ENCODE data around the gene PTPRT. TPM values are rescaled to one million over a fixed set of nuclear protein-coding genes. Genes with fewer than 3 reads are reported as not detected.

PTPRT gene
- total and polyA plus RNA-seq, 2 of the 13 experiments (the other 11 are each of a cell fraction or from before 2014, with no cell fraction given): under 0.01 to 0.09 TPM

DNA sequence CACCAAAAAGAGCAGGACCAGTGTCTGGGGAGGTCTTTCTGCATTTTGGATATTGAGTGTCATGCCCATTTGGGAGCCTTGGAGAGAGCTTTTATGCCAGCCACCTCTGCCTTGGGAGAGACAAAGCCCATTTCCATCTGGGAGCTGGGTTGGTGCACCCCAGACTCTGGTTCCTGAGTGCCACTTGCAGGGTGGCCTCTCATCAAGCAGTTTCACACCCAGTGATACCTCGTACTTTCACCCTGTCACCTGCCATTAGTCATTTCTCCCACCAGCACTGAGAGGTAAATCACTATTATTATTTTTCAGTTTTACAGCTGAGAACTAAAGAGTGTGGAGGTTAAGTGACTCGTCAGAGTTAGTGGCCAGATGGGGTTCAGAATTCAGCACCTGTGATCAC is 94.7 kb downstream of the PTPRT start:
- FAIRE-seq (no peak), DNase-seq (ENCODE audit: low spot score) (no peak), ATAC-seq (no peak)
- no peak overlapping the region for H3K4me2 ChIP-seq (ENCODE audit: low read depth, low read length)
- peaks cover 0 to 2% of the 10 kb centered on the region in 2 experiments; a peak in 2 of 5 replicates for H3K27me3 ChIP-seq (ENCODE audit: control insufficient read depth in 1 of 2, insufficient read depth in 2 of 2, low read length in 2 of 2)
- BruUV-seq (replicated peaks): no TSS peak
- H3K27ac ChIP-seq (ENCODE audit: extremely low read length, insufficient read depth, low read length): no peak overlapping the region
- in situ Hi-C loops (cut with HindIII; ENCODE audit: extremely low pct_ligation_motif_present, low pct_unique_long_range_greater_than_20kb): no loop called here
- intact Hi-C loops (cut with micrococcal nuclease; ENCODE audit: unreplicated experiment): no loop called here
- no peaks in the 10 kb centered on the region for H3K4me1 ChIP-seq (ENCODE audit: insufficient read depth, low read length)
- H2AFZ ChIP-seq (ENCODE audit: low read length): no peak overlapping the region
- no peaks in the 10 kb centered on the region for H3K79me2 ChIP-seq (ENCODE audit: insufficient read depth, low read length)
- H3K9me3 ChIP-seq (ENCODE audit: low read length): no peaks in the 10 kb centered on the region
- POLR2A ChIA-PET: no interaction called here
- H3K9ac ChIP-seq (ENCODE audit: insufficient read depth, low read depth, low read length): no peak overlapping the region
- no peak overlapping the region for H3K4me3 ChIP-seq (replicated peaks in 1 of 3; ENCODE audit: insufficient read depth in 1 of 3, low read depth in 2 of 3, low read length in 3 of 3)
- WGBS (ENCODE audit: low lambda C conversion rate): 0% methylated on average over 2 of the region's 2 CpGs
- H4K20me1 ChIP-seq (ENCODE audit: insufficient read depth, low read length): no peaks in the 10 kb centered on the region
- CTCF ChIA-PET (ENCODE audit: low intra/inter-chr PET ratio, low total read pairs): no interaction called here
- no peaks in the 10 kb centered on the region for H3K36me3 ChIP-seq (replicated peaks in 1 of 2; ENCODE audit: control insufficient read depth in 1 of 2, insufficient read depth in 2 of 2, low read length in 2 of 2)
- TF ChIP-seq ZNF318 (CRISPR knock-in tag; IDR thresholded peaks at IDR 0.05) (no peak), ZNF3 (CRISPR knock-in tag; IDR thresholded peaks at IDR 0.05) (no peak), YEATS4 (CRISPR knock-in tag; IDR thresholded peaks at IDR 0.05; ENCODE audit: borderline replicate concordance) (no peak), ZNF556 (CRISPR knock-in tag; IDR thresholded peaks at IDR 0.05; ENCODE audit: borderline replicate concordance) (no peak), ZNF644 (CRISPR knock-in tag; IDR thresholded peaks at IDR 0.05; ENCODE audit: low read depth) (no peak), TOPORS (CRISPR knock-in tag; IDR thresholded peaks at IDR 0.05) (no peak), GPBP1L1 (CRISPR knock-in tag; IDR thresholded peaks at IDR 0.05) (no peak), RORA (CRISPR knock-in tag; IDR thresholded peaks at IDR 0.05) (no peak), CCDC6 (CRISPR knock-in tag; IDR thresholded peaks at IDR 0.05) (no peak)
- TF ChIP-seq, protein P1, sequence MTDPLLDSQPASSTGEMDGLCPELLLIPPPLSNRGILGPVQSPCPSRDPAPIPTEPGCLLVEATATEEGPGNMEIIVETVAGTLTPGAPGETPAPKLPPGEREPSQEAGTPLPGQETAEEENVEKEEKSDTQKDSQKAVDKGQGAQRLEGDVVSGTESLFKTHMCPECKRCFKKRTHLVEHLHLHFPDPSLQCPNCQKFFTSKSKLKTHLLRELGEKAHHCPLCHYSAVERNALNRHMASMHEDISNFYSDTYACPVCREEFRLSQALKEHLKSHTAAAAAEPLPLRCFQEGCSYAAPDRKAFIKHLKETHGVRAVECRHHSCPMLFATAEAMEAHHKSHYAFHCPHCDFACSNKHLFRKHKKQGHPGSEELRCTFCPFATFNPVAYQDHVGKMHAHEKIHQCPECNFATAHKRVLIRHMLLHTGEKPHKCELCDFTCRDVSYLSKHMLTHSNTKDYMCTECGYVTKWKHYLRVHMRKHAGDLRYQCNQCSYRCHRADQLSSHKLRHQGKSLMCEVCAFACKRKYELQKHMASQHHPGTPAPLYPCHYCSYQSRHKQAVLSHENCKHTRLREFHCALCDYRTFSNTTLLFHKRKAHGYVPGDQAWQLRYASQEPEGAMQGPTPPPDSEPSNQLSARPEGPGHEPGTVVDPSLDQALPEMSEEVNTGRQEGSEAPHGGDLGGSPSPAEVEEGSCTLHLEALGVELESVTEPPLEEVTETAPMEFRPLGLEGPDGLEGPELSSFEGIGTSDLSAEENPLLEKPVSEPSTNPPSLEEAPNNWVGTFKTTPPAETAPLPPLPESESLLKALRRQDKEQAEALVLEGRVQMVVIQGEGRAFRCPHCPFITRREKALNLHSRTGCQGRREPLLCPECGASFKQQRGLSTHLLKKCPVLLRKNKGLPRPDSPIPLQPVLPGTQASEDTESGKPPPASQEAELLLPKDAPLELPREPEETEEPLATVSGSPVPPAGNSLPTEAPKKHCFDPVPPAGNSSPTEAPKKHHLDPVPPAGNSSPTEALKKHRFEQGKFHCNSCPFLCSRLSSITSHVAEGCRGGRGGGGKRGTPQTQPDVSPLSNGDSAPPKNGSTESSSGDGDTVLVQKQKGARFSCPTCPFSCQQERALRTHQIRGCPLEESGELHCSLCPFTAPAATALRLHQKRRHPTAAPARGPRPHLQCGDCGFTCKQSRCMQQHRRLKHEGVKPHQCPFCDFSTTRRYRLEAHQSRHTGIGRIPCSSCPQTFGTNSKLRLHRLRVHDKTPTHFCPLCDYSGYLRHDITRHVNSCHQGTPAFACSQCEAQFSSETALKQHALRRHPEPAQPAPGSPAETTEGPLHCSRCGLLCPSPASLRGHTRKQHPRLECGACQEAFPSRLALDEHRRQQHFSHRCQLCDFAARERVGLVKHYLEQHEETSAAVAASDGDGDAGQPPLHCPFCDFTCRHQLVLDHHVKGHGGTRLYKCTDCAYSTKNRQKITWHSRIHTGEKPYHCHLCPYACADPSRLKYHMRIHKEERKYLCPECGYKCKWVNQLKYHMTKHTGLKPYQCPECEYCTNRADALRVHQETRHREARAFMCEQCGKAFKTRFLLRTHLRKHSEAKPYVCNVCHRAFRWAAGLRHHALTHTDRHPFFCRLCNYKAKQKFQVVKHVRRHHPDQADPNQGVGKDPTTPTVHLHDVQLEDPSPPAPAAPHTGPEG (CRISPR knock-in tag; IDR thresholded peaks at IDR 0.05): no peak
